SHP77 (cell line): Measurements from ENCODE around the gene PBRM1.
A peak's percentile ranks its signal among the peaks of the same experiment; 100 is the strongest.

Experiments
- DNase-seq, 2 experiments: peaks; one replicate each; lab custom pipeline; 2025; lab: John Stamatoyannopoulos, UW

The PBRM1 gene

DNA sequence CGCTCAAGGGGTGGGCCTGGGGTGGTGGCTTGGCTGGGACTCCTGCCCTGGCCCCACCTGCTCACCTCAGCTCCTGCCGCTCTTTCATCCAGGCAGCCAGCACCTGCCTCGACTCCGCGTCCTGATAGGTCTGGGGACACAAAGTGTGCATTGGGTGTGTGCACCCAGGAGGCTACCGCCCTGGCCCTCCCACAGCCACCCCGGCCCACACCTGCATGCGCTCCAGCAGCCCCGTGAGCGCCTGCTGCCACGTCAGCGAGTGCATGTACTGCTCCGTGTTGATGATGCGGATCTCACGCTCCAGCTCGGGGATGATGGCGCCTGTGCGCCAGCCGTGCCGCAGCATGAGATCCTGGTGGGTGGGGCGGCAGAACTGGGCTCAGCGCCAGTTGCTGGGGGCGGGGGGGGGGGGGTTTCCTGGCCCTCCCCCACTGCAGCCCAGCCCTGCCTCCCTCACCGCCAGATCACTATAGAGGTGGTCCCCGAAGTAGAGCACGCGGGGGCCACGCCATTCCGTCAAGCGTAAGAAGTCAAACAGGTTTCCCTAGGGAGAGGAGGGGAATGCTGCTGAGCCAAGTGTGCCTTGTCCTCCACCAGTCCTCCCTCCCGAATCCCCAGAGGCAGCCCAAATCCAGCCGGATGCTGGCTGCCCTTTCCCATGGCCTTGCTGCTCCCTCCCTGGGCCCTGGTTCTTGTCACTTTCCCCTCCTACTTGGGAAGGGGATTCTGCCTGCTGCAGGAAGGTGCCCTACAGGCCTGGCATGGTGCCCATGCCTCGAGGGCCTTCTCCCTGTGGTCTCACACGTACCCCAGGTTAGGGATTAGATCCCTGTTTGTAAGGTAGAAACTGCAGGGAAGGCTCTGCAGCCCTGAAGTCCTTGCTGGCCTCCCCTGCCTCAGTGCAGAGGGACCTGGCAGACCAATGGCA lies 160.7 kb downstream of the PBRM1 start:
- DNase-seq, result no peak

DNA sequence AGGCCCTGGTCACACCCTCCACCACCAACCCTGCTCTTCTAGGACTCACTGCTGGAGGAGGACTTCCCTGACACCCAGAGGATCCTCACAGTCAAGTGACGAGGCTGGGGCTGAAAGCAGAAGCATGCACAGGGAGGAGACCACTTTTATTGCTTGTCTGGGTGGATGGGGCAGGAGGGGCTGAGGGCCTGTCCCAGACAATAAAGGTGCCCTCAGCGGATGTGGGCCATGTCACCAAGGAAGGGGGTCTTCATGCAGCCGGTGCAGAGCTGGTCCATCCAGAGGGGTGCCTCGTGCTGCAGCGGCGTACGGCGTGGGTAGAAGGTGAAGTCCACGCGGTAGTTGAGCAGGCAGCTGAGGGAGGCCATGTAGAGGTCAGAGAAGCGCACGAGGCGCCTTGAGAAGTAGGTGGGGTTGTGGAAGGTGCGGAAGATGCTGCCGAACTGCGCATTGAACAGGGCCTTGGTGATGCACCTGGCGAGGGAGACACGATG lies 161.4 kb downstream of the PBRM1 start:
- DNase-seq, result no peak

DNA sequence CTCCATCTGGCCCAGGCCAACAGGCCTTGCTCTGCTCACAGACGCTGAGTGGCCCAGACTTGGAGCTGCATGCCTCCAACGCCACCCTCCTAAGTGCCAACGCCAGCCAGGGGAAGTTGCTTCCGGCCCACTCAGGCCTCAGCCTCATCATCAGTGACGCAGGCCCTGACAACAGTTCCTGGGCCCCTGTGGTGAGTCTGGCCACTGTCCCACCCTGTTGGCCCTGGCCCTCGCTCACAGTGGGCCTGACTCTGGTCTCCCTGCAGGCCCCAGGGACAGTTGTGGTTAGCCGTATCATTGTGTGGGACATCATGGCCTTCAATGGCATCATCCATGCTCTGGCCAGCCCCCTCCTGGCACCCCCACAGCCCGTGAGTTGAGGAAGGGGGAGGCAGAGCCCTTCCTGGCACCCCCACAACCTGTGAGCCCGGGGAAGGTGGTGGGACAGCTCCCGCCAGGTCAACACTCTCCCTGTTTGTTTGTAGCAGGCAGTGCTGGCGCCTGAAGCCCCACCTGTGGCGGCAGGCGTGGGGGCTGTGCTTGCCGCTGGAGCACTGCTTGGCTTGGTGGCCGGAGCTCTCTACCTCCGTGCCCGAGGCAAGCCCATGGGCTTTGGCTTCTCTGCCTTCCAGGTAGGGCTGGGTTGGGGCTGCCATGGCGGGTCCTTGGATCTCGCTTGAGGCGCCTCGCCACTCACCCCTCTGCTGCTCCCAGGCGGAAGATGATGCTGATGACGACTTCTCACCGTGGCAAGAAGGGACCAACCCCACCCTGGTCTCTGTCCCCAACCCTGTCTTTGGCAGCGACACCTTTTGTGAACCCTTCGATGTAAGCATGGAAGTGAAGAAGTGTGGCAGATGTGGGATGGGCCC lies 162.1 kb downstream of the PBRM1 start:
- no peak for DNase-seq

DNA sequence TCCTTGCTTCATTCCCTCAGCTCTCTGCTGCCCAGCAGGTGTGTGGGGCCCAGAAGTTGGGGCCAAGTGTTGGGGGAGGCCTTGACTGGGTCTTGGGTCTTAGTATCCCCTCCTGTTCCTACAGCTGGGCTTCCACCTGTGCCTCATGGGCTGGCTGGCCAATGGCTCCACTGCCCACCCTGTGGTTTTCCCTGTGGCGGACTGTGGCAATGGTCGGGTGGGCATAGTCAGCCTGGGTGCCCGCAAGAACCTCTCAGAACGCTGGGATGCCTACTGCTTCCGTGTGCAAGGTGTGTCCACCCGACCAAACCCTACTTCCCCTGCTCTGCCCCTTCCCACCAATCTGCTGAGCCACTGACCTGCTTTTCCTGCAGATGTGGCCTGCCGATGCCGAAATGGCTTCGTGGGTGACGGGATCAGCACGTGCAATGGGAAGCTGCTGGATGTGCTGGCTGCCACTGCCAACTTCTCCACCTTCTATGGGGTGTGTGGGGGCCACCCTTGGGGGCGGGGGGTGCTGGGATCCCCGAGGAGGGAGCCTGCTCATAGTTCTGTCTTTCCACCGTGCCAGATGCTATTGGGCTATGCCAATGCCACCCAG lies 163.0 kb downstream of the PBRM1 start:
- DNase-seq, result no peak

DNA sequence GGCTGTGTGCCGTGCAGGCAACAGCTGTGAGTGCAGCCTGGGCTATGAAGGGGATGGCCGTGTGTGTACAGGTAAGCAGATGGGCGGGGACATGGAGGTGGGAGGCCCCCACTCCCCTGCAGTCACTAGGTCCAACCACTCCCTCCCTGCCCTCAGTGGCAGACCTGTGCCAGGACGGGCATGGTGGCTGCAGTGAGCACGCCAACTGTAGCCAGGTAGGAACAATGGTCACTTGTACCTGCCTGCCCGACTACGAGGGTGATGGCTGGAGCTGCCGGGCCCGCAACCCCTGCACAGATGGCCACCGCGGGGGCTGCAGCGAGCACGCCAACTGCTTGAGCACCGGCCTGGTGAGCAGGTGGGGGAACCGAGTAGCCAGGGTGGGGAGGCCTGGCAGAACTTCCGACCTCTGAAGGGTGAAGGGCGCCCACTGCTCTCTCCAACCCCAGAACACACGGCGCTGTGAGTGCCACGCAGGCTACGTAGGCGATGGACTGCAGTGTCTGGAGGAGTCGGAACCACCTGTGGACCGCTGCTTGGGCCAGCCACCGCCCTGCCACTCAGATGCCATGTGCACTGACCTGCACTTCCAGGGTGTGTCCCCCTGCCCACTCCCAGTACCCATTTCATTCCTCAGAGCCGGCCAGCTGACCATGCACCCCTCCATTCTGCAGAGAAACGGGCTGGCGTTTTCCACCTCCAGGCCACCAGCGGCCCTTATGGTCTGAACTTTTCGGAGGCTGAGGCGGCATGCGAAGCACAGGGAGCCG lies 163.6 kb downstream of the PBRM1 start:
- DNase-seq, result no peak

DNA sequence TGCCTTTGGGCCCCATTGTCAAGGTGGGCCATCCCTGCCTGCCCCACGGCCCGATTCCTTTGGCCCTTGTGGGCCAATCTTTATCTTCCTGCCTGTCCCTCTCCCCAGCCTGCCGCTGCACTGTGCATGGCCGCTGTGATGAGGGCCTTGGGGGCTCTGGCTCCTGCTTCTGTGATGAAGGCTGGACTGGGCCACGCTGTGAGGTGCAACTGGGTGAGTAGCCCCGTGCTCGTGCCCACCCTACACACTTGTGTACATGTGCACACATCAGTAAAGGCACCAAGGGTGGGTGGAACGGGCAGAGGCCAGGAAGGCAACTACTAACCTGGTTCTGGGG lies 164.3 kb downstream of the PBRM1 start:
- no peak for DNase-seq

DNA sequence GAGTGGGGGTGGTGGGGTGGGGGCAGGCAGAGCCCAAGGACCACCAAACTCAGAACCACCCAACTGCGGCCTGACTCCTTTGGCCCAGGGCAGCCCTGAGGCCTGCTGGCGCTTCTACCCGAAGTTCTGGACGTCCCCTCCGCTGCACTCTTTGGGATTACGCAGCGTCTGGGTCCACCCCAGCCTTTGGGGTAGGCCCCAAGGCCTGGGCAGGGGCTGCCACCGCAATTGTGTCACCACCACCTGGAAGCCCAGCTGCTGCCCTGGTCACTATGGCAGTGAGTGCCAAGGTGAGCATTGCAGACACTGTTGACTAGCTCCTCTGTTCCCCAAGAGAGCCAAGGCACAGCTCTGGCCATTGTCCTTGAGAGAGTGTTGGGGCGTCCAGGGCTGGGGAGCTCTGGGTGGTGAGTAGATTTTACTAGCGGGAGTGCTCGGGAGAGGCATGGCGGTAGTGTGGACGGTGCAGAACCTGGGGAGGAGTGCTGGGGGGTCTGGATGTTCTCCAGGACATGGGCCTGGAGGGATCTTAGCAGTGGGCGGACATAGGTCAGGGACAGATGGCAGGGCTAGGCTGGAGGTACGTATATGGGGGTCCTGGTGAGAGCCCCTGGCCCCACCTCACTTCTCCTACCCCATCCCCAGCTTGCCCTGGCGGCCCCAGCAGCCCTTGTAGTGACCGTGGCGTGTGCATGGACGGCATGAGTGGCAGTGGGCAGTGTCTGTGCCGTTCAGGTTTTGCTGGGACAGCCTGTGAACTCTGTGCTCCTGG lies 164.8 kb downstream of the PBRM1 start:
- DNase-seq, result no peak

DNA sequence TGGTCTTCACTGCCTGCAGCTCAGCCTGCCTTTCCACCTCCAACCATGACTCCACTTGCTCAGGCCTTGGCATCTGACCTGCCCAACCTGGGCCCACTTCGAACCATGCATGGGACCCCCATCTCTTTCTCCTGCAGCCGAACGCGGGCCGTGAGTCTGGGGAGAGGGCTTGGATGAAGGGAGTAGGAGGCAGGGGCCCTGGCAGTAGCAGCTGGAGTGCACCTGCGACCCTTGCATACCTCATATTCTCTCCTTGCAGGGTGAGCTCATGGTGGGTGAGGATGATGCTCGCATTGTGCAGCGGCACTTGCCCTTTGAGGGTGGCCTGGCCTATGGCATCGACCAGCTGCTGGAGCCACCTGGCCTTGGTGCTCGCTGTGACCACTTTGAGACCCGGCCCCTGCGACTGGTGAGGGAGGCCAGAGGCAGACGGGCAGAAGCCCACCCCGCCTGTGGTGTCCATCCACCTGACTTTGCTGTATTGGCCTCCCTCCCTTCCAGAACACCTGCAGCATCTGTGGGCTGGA lies 165.5 kb downstream of the PBRM1 start:
- no peak for DNase-seq

DNA sequence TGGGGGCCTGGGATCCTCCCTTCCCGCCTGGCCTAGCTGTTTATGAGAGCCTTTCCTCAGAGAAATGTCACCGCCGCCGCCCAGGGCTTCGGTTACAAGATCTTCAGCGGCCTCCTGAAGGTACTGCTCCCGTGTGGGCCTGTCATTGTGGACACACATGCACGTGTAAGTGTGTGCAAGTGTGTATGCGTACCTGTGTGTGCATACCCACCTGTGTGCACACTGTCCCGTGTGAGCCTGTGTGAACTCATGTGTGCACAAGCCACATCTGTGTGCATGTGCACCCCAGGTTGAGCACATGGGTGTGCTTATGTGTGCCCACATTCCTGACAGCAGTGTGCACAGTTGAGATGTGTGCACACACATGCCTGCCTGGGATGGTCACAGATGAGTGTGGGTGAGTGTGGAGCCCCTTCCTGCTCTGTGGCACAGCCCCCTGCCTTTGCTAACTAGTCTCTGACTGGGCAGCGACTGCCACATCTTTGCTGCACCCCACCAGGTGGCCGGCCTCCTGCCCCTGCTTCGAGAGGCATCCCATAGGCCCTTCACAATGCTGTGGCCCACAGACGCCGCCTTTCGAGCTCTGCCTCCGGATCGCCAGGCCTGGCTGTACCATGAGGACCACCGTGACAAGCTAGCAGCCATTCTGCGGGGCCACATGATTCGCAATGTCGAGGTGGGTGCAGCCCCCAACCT lies 166.1 kb downstream of the PBRM1 start:
- no peak for DNase-seq

DNA sequence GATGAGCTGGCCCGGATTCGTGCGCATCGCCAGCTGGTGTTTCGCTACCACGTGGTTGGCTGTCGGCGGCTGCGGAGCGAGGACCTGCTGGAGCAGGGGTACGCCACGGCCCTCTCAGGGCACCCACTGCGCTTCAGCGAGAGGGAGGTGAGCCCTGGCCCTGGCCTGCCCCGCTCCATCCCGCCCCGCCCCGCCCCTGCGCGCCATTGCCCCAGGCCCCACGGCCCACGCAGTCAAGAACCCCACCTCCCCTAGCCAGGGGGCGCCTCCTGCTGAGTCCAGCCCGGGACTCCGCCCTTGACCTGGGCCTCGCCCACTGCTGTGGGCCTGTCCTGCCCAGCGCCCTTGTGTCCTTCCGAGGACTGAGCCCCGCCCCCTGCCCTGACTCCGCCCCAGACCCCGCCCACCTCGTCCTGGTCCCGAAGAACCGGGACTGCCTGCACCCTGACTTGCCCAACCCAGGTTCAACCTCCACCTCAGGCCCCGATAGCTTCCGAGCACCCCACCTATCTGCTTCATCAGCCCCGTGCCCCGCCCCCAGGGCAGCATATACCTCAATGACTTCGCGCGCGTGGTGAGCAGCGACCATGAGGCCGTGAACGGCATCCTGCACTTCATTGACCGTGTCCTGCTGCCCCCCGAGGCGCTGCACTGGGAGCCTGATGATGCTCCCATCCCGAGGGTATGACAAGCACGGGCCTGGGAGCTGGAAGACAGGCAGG lies 166.8 kb downstream of the PBRM1 start:
- DNase-seq, result peak in 1 of 2 experiments; percentile 22

DNA sequence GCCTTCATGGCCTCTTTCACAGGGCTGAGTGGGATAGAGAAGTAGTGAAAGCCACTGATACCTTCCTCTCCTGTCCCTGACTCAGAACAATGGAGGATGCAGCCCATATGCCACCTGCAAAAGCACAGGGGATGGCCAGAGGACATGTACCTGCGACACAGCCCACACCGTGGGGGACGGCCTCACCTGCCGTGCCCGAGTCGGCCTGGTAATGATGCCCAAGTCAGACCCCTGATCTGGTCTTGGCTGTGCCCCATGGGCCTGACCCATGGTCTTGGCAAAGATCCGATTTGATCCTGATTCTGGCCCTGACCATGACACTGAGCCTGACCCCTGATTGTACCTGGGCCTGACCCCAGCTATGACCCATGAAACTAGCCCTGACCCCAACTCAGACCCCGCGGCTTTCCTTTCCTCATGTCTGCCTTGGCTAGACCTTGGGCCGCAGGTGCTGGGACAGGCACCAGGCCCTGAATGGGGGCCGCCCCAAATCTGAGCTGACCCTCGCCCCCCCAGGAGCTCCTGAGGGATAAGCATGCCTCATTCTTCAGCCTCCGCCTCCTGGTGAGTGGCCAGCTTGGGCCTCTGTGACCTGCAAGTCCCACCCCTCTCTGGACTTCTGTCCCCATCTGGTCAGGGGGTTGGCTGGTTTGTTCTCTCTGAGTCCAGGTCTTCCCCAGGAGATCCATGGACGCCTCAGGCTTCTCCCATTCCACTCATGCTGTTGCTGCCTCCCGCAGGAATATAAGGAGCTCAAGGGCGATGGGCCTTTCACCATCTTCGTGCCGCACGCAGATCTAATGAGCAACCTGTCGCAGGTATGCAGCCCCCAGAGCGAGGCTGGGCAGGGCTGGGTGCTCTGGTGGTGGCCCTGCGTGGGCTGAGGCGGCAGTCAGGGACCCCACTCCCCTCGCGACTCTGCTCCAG lies 167.7 kb downstream of the PBRM1 start:
- DNase-seq, result no peak

DNA sequence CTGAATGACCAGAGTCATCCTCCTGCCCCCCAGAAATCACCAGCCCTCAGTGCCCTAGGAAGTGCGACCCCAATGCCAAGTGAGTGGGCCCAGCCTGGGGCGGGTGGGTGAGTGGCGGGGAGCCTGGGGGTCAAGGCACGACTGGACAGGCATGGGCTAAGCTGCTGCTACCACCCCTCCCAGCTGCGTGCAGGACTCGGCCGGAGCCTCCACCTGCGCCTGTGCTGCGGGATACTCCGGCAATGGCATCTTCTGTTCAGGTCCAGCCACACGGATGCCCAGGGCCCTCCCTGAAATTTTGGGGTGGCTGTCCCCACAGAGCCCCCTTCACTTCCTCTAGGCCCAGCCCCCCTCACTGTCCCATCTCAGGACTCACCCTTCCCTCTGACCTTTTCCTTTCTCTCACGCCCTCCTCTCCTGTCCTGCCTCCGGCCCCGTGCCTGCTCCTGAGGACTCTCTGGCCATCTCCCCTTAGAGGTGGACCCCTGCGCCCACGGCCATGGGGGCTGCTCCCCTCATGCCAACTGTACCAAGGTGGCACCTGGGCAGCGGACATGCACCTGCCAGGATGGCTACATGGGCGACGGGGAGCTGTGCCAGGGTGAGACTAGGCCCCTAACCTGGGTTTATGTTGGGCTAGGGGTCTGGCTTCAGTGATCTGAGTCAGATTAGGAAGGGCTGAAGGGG lies 169.1 kb downstream of the PBRM1 start:
- no peak for DNase-seq

DNA sequence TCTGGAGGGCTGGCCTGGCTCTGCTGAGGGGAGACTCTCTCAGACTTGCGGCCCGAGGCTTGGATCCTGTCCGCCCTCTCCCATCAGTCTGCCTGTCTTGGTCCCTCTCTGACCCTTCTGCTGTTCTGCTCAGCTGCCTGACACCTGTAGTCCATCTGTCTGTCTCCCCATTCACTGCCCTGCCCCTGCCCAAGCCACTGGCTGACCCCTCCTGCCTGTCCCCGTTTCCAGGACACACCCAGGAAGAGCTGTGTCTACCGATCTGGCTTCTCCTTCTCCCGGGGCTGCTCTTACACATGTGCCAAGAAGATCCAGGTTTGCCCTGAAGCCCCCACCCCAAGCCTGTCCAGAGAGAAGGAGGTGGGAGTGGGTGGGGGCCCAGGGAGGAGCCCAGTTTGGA lies 170.5 kb downstream of the PBRM1 start:
- DNase-seq, result no peak

DNA sequence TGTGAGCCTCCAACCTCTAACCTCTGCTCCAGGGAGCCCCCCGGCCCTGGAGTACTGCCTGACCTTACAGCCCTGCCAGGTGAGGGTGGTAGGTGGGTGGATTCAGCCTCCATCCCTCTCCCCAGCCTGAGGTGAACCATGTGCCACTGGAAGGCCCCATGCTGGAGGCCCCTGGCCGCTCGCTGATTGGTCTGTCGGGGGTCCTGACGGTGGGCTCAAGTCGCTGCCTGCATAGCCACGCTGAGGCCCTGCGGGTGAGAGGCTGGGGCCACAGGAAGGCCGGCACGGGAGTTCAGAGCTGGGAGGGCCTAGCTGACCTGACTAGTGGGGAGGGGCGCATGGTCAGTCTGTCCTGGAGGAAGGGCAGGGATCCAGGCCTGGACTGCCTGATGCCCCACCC lies 171.1 kb downstream of the PBRM1 start:
- DNase-seq, result no peak

DNA sequence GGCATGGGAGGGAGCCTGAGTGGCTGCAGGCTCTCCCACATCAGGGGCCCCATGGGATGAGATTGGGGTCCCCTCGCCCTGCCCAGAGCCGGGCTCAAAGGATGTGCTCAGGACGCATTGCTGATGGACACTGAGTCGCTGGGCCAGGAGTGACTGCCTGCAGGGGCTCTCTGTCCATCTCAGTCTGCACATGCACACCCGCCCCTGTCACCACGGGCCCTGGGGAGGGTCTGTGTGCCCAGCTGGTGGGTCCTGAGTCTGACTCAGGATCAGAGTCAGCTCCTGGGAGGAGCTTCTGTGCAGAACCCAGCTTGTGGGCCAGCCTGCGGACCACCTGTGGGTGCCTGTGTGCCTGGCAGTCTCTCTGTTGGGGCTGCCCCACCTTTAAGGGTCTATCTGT lies 172.4 kb downstream of the PBRM1 start:
- no peak for DNase-seq

DNA sequence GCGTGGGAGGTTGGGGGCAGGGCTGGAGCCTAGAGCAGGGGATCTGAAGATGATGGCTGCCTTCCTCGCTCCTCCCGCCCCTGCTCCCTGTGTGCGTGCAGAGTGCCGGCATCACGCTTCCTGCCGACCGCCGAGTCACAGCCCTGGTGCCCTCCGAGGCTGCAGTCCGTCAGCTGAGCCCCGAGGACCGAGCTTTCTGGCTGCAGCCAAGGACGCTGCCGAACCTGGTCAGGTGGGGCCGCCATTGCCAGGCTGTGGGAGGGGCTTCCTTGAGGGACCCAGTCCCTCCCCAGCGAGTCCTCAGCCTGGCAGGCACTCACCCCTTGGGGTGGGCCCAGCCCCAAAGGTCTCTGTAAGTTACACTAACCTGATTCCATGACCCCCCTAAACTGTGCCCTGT lies 173.0 kb downstream of the PBRM1 start:
- no peak for DNase-seq

DNA sequence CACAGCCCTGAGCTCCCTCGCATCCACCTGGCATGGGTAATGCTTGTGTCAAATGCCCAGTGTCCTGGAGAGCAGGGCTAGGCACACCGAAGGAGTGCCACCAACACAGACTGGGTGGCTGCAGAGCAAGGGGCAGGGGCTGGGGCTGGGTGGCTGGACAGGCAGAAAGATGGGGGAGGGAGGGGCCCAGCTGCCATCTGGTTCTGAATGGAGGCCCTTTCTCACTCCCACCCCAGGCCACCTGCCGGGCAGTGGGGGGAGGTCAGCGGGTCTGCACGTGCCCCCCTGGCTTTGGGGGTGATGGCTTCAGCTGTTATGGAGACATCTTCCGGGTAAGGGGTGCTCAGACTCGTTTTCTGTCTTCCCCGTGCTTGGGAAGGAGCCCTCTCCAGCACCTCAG lies 173.6 kb downstream of the PBRM1 start:
- DNase-seq, result no peak

DNA sequence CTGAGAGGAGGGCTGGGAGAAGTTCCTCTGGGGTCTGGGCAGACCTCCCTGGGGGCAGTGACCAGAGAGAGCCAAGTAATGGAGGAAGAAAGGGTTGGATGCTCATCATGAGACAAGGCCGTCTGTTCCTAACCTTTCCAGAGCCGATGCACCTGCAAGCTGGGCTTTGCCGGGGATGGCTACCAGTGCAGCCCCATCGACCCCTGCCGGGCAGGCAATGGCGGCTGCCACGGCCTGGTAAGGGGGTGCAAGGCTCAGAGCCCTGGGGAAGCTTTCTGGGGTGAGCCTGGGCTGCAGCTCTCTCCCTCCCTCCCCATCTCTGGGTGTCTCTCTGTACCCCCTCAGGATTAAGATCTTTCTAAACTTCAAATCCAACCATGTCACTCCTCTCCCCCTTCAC lies 174.2 kb downstream of the PBRM1 start:
- no peak for DNase-seq
